PC-9 (cell line): ENCODE measurements around the gene BMPR1B. TPM values are rescaled to one million over a fixed set of nuclear protein-coding genes. Genes with fewer than 3 reads are reported as not detected.

Experiments
- BruUV-seq: library from RNA; stranded (reverse); fragments of 400-500 nt; replicated peaks from 2 replicates; lab custom pipeline; 2021; lab: Mats Ljungman, UMichigan
- CTCF ChIA-PET: fragments of 300-600 bp; sonication (Branson Sonifier 250); formaldehyde crosslinking; loops from one replicate; lab custom pipeline; 2022; ENCODE audit warnings: antibody characterized with exemption; lab: Charles Lee
- POLR2A ChIA-PET: fragments of 300-600 bp; sonication (Branson Sonifier 250); formaldehyde crosslinking; loops from one replicate; lab custom pipeline; 2022; ENCODE audit warnings: antibody characterized with exemption; ENCODE audit not compliant: unreplicated experiment; lab: Charles Lee
- DNase-seq, 2 experiments: peaks; one replicate each; pipeline versions ENCODE4 v3.0.0 to v3.0.0-alpha.2; 2015 to 2022; ENCODE audit warnings: mixed read lengths in 1 of 2
- H2AFZ ChIP-seq: fragments of 200-600 bp; sonication (generic); 2 replicates; pipeline ENCODE4 v1.8.1; 2017; ENCODE audit warnings: antibody characterized with exemption
- H3F3A ChIP-seq: fragments of 200-600 bp; sonication (generic); 2 replicates; pipeline ENCODE4 v1.8.1; 2017; ENCODE audit warnings: antibody characterized with exemption, mild to moderate bottlenecking, low read depth; ENCODE audit not compliant: insufficient read depth
- H3K27ac ChIP-seq: fragments of 200-600 bp; sonication (generic); 2 replicates; pipeline ENCODE4 v1.6.1; 2016; ENCODE audit warnings: mixed run types
- H3K27me3 ChIP-seq: fragments of 200-600 bp; sonication (generic); 2 replicates; pipeline ENCODE4 v1.6.1; 2016; ENCODE audit warnings: low read depth, mixed run types; ENCODE audit not compliant: insufficient read depth
- H3K36me3 ChIP-seq: fragments of 200-600 bp; sonication (generic); 2 replicates; pipeline ENCODE4 v1.6.1; 2016; ENCODE audit warnings: low read depth, mixed run types
- H3K4me1 ChIP-seq: fragments of 200-600 bp; sonication (generic); replicated peaks from 2 replicates; pipeline ENCODE4 v1.6.1; 2016; ENCODE audit warnings: mixed run types; ENCODE audit not compliant: insufficient read depth
- H3K4me2 ChIP-seq: fragments of 200-600 bp; sonication (generic); 2 replicates; pipeline ENCODE4 v1.6.1; 2017; ENCODE audit warnings: mixed run types
- H3K4me3 ChIP-seq: fragments of 200-600 bp; sonication (generic); 2 replicates; pipeline ENCODE4 v1.6.1; 2016; ENCODE audit warnings: mixed run types
- H3K79me2 ChIP-seq: fragments of 200-600 bp; sonication (generic); 2 replicates; pipeline ENCODE4 v1.6.1; 2017; ENCODE audit warnings: low read depth, mixed run types
- H3K9me2 ChIP-seq: fragments of 200-600 bp; sonication (generic); 2 replicates; pipeline ENCODE4 v1.8.1; 2017; ENCODE audit warnings: mild to moderate bottlenecking; ENCODE audit not compliant: insufficient read depth
- H3K9me3 ChIP-seq: fragments of 200-600 bp; sonication (generic); 2 replicates; pipeline ENCODE4 v1.8.1; 2016; ENCODE audit warnings: low read depth; ENCODE audit not compliant: insufficient read depth
- H4K20me1 ChIP-seq: fragments of 200-600 bp; sonication (generic); 2 replicates; pipeline ENCODE4 v1.8.1; 2017; ENCODE audit not compliant: insufficient read depth
- EZH2 ChIP-seq: fragments of 200-600 bp; sonication (generic); IDR thresholded peaks from 2 replicates; pipeline ENCODE4 v1.8.0; 2017; ENCODE audit warnings: antibody characterized with exemption, low read depth
- intact Hi-C: fragments of 100-400 bp; cut with micrococcal nuclease; formaldehyde crosslinking; loops from one replicate; pipeline ENCODE4 v1.10.0; 2022; ENCODE audit not compliant: unreplicated experiment
- total RNA-seq: library from RNA; stranded (reverse); gene quantifications from 2 replicates; pipeline ENCODE4 v1.2.3, GENCODE V29; 2021
- TF ChIP-seq, protein P1 (sequence below): fragments of 200-600 bp; sonication (generic); conservative IDR thresholded peaks from 2 replicates; pipeline ENCODE4 v1.6.1; 2017; ENCODE audit warnings: mixed run types, antibody characterized with exemption, mild to moderate bottlenecking, moderate library complexity

The BMPR1B gene
- total RNA-seq, 1 experiment from 2014 or later: 1.1 TPM

GRCh38 chr4:95158045-95158444, 400.3 kb downstream of the BMPR1B start:
- no peak overlapping the region for H2AFZ ChIP-seq
- TF ChIP-seq, protein P1, sequence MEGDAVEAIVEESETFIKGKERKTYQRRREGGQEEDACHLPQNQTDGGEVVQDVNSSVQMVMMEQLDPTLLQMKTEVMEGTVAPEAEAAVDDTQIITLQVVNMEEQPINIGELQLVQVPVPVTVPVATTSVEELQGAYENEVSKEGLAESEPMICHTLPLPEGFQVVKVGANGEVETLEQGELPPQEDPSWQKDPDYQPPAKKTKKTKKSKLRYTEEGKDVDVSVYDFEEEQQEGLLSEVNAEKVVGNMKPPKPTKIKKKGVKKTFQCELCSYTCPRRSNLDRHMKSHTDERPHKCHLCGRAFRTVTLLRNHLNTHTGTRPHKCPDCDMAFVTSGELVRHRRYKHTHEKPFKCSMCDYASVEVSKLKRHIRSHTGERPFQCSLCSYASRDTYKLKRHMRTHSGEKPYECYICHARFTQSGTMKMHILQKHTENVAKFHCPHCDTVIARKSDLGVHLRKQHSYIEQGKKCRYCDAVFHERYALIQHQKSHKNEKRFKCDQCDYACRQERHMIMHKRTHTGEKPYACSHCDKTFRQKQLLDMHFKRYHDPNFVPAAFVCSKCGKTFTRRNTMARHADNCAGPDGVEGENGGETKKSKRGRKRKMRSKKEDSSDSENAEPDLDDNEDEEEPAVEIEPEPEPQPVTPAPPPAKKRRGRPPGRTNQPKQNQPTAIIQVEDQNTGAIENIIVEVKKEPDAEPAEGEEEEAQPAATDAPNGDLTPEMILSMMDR: no peak
- no peak for TF ChIP-seq EZH2
- no peak overlapping the region for H3K4me3 ChIP-seq
- ChIA-PET POLR2A (no interaction called here), CTCF (no interaction called here)
- no peaks in the 10 kb centered on the region for H3K27me3 ChIP-seq
- H3K4me1 ChIP-seq: no peaks in the 10 kb centered on the region
- intact Hi-C loops: no loop called here
- H3K27ac ChIP-seq: no peak overlapping the region
- H3K36me3 ChIP-seq: no peaks in the 10 kb centered on the region
- H3K9me3 ChIP-seq: no peaks in the 10 kb centered on the region
- no TSS peak for BruUV-seq
- no peaks in the 10 kb centered on the region for H4K20me1 ChIP-seq
- H3K79me2 ChIP-seq: no peaks in the 10 kb centered on the region
- no peaks in the 10 kb centered on the region for H3K9me2 ChIP-seq
- DNase-seq: no peak
- H3F3A ChIP-seq: no peaks in the 10 kb centered on the region
- H3K4me2 ChIP-seq: no peak overlapping the region

DNA sequence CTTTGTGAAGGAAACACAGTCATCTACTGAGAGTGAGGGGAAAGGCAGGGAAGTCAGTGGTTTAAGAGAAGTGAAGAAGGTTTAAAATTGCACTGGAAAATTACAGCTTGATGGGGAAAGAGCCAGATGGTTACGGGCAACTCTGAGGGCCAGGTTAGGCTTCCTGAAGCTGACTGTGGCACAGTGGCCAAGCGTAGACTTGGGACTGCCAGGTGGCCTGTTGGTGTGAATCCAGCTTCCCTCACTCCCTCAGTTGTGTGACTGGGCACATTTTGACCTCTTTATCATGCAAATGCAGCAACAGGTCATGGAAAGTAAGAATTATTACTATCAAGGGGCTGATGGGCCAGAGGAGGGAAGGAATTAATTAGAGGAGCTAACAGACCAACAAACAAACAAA, 400.9 kb downstream of the BMPR1B start:
- no peak overlapping the region for H3K4me3 ChIP-seq
- ChIA-PET POLR2A (no interaction called here), CTCF (no interaction called here)
- H3K9me3 ChIP-seq: no peaks in the 10 kb centered on the region
- no peaks in the 10 kb centered on the region for H3K79me2 ChIP-seq
- TF ChIP-seq, protein P1: no peak
- TF ChIP-seq EZH2: no peak
- no peak overlapping the region for H2AFZ ChIP-seq
- no TSS peak for BruUV-seq
- no peaks in the 10 kb centered on the region for H3F3A ChIP-seq
- no peaks in the 10 kb centered on the region for H3K9me2 ChIP-seq
- H4K20me1 ChIP-seq: no peaks in the 10 kb centered on the region
- H3K4me1 ChIP-seq: no peaks in the 10 kb centered on the region
- no peaks in the 10 kb centered on the region for H3K36me3 ChIP-seq
- H3K27me3 ChIP-seq: no peaks in the 10 kb centered on the region
- intact Hi-C loops: no loop called here
- H3K4me2 ChIP-seq: no peak overlapping the region
- no peak for DNase-seq
- H3K27ac ChIP-seq: no peak overlapping the region

DNA sequence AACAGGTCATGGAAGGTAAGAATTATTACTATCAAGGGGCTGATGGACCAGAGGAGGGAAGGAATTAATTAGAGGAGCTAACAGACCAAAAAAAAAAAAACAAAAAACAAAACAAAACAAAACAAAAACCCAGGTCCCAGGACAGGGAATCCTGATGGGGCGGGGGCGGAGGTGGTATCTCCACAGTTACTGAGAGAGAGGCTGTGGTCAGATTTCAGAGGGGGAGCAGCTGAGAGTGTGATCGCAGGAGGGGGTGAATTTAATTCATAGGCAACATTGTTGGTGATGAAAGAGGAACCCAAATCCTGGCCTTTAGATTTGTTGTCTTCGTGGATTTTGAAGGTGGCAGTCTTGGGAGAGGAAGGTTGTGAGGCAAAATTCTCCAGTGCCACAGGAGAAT, 401.6 kb downstream of the BMPR1B start:
- Histone ChIP-seq H2AFZ (no peak overlapping the region), H3F3A (no peaks in the 10 kb centered on the region), H3K4me2 (no peak overlapping the region), H3K9me3 (no peaks in the 10 kb centered on the region), H3K27ac (no peak overlapping the region), H3K79me2 (no peaks in the 10 kb centered on the region), H3K9me2 (no peaks in the 10 kb centered on the region), H3K36me3 (no peaks in the 10 kb centered on the region), H4K20me1 (no peaks in the 10 kb centered on the region), H3K4me3 (no peak overlapping the region), H3K27me3 (no peaks in the 10 kb centered on the region), H3K4me1 (no peaks in the 10 kb centered on the region)
- BruUV-seq: no TSS peak
- ChIA-PET POLR2A (no interaction called here), CTCF (no interaction called here)
- DNase-seq: no peak
- no peak for TF ChIP-seq EZH2
- TF ChIP-seq, protein P1: no peak
- intact Hi-C loops: no loop called here
